K562 (cell line): ENCODE measurements around the gene NDUFA13. TPM values are rescaled to one million over a fixed set of nuclear protein-coding genes. Genes with fewer than 3 reads are reported as not detected.

ENCODE experiments used
- ATAC-seq: fragments of 200-7000 bp; cut with Tn5 transposase; 3 replicates; pipeline ENCODE4 v1.9.1; 2020; ENCODE audit warnings: moderate library complexity
- BruUV-seq: library from RNA; stranded (reverse); fragments of 400-500 nt; replicated peaks from 2 replicates; lab custom pipeline; 2021; lab: Mats Ljungman, UMichigan
- CTCF ChIA-PET: fragments of 300-600 bp; formaldehyde crosslinking; extraction: SDS; loops from one replicate; lab custom pipeline; 2021; ENCODE audit warnings: low intra/inter-chr PET ratio; lab: Yijun Ruan, JAX
- POLR2A ChIA-PET: fragments of 300-600, 350-650 bp; sonication (Branson Sonifier 250); formaldehyde crosslinking; extraction: SDS; loops from one replicate; lab custom pipeline; 2021; ENCODE audit warnings: antibody characterized with exemption, inconsistent platforms; lab: Yijun Ruan, JAX
- DNase-seq, 4 experiments: peaks; one replicate each; pipeline versions ENCODE4 v3.0.0 to v3.0.0-alpha.2; 2011 to 2018; ENCODE audit warnings: low spot score in 3 of 4, mixed read lengths in 3 of 4; ENCODE audit errors: extremely low read depth in 1 of 4
- FAIRE-seq: peaks from 2 replicates; lab custom pipeline; 2011; peaks lifted over from hg19 to GRCh38; lab: Jason Lieb, UNC
- H2AFZ ChIP-seq: 2 replicates; pipeline ENCODE4 v1.6.0; 2011; ENCODE audit warnings: low read depth, low read length, control low read depth, inconsistent platforms
- H3K27ac ChIP-seq: fragments of 200-600 bp; 3 replicates; pipeline ENCODE4 v1.8.0; 2011; ENCODE audit warnings: low read depth, mild to moderate bottlenecking, control low read depth, inconsistent platforms, low read length, moderate library complexity, mixed read lengths; ENCODE audit errors: extremely low read depth
- H3K27me3 ChIP-seq, 2 experiments: fragments of 300-600 bp in 1 of 2; 2 replicates in 1 of 2; 3 replicates in 1 of 2; pipeline versions ENCODE4 v1.6.0 to v1.8.0; 2011; ENCODE audit warnings: inconsistent platforms in 2 of 2, low read length in 2 of 2, mild to moderate bottlenecking in 1 of 2, mixed read lengths in 1 of 2, moderate library complexity in 1 of 2; ENCODE audit not compliant: control insufficient read depth in 2 of 2, insufficient read depth in 2 of 2
- H3K36me3 ChIP-seq: fragments of 300-600 bp; 3 replicates; pipeline ENCODE4 v1.8.0; 2011; ENCODE audit warnings: mild to moderate bottlenecking, low read length, inconsistent platforms; ENCODE audit not compliant: control insufficient read depth, insufficient read depth
- H3K4me1 ChIP-seq, 2 experiments: fragments of 200-600 bp in 1 of 2; replicated peaks in 1 of 2; 2 replicates in 1 of 2; 3 replicates in 1 of 2; pipeline versions ENCODE4 v1.5.1 to v1.8.0; 2011; ENCODE audit warnings: inconsistent platforms in 2 of 2, low read length in 2 of 2, mild to moderate bottlenecking in 1 of 2, mixed read lengths in 1 of 2, moderate library complexity in 1 of 2; ENCODE audit not compliant: control insufficient read depth in 2 of 2, insufficient read depth in 2 of 2
- H3K4me2 ChIP-seq: 2 replicates; pipeline ENCODE4 v1.6.1; 2011; ENCODE audit warnings: low read length, control low read depth, inconsistent platforms, mixed read lengths; ENCODE audit not compliant: insufficient read depth
- H3K4me3 ChIP-seq: fragments of 200-600 bp; sonication (generic), shearing (Covaris generic); 2 replicates; pipeline ENCODE4 v1.5.1; 2016; ENCODE audit warnings: control low read depth, inconsistent platforms
- H3K79me2 ChIP-seq: fragments of 200-600 bp; 3 replicates; pipeline ENCODE4 v1.8.0; 2011; ENCODE audit warnings: low read length, inconsistent platforms; ENCODE audit not compliant: control insufficient read depth, insufficient read depth
- H3K9ac ChIP-seq, 2 experiments: 2 replicates each; pipeline versions ENCODE4 v1.6.0 to v1.6.1; 2011; ENCODE audit warnings: low read depth in 2 of 2, low read length in 2 of 2, control low read depth in 1 of 2, inconsistent platforms in 1 of 2, mild to moderate bottlenecking in 1 of 2, mixed read lengths in 1 of 2; ENCODE audit not compliant: insufficient read depth in 1 of 2
- H3K9me1 ChIP-seq: one replicate; pipeline ENCODE4 v1.6.0; 2011; ENCODE audit warnings: inconsistent platforms, mild to moderate bottlenecking, low read length, moderate library complexity; ENCODE audit not compliant: control insufficient read depth, insufficient read depth
- H3K9me3 ChIP-seq: replicated peaks from 2 replicates; pipeline ENCODE4 v1.5.1; 2011; ENCODE audit warnings: low read depth, low read length, inconsistent platforms; ENCODE audit not compliant: control insufficient read depth, insufficient read depth
- H4K20me1 ChIP-seq: replicated peaks from 2 replicates; pipeline ENCODE4 v1.6.1; 2011; ENCODE audit warnings: low read length, inconsistent platforms, mixed read lengths; ENCODE audit not compliant: control insufficient read depth, insufficient read depth
- EGR1 ChIP-seq: fragments of 450-650 bp; conservative IDR thresholded peaks from 2 replicates; pipeline ENCODE4 v1.6.1; 2017; ENCODE audit warnings: mild to moderate bottlenecking
- KLF16 ChIP-seq: IDR thresholded peaks from 2 replicates; pipeline ENCODE4 v1.6.1; 2016; ENCODE audit warnings: antibody characterized with exemption
- MEF2D ChIP-seq: conservative IDR thresholded peaks from 2 replicates; pipeline ENCODE4 v1.6.1; 2016; ENCODE audit warnings: low read depth, missing genetic modification characterization, missing compliant biosample characterization
- NFXL1 ChIP-seq: fragments of 450-650 bp; formaldehyde crosslinking; IDR thresholded peaks from 2 replicates; pipeline ENCODE4 v1.4.0; 2021; ENCODE audit warnings: mild to moderate bottlenecking
- POLR2G ChIP-seq: fragments of 200-400 bp; formaldehyde crosslinking; IDR thresholded peaks from 2 replicates; pipeline ENCODE4 v1.6.1; 2017; ENCODE audit warnings: low read depth, mild to moderate bottlenecking, antibody characterized with exemption, low read length, moderate library complexity
- RBFOX2 ChIP-seq: fragments of 200-400 bp; formaldehyde crosslinking; IDR thresholded peaks from 2 replicates; pipeline ENCODE4 v1.6.1; 2017; ENCODE audit warnings: low read depth, mild to moderate bottlenecking, low read length, moderate library complexity
- WGBS: fragments of 100-300 bp; shearing (Covaris generic); methylation state at CpG from one replicate; pipeline ENCODE4 v1.1.6; 2016; ENCODE audit warnings: low coverage, mixed read lengths; ENCODE audit not compliant: insufficient coverage; ENCODE audit errors: missing lambda C conversion rate; 5-methylcytosine and 5-hydroxymethylcytosine counted together
- in situ Hi-C: fragments of 300-500 bp; cut with MboI; formaldehyde crosslinking; loops from 4 replicates; pipeline ENCODE4 v1.15.0; 2018; ENCODE audit warnings: inconsistent platforms, mixed read lengths
- intact Hi-C: fragments of 100-400 bp; cut with micrococcal nuclease; formaldehyde crosslinking; loops from 2 replicates; pipeline ENCODE4 v1.14.2; 2022
- polyA plus RNA-seq, 8 experiments: library from polyadenylated mRNA; depleted of rRNA in 4 of 8; stranded (reverse) in 5 of 8; unstranded in 3 of 8; fragments of >200 nt; fragmentation: Nextera tagmentation in 2 of 8; fragmentation: Illumina TruSeq in 1 of 8; extraction: Ambion mirVana in 2 of 8; extraction: Trizol in 1 of 8; gene quantifications; 2 replicates each; pipeline versions ENCODE4 v1.2.1 to v1.2.3, GENCODE V29; 2011 to 2014; ENCODE audit warnings: inconsistent platforms in 1 of 8, missing spikeins in 1 of 8
- total RNA-seq, 7 experiments: library from RNA; depleted of rRNA in 6 of 7; stranded (reverse); fragments of >200 nt in 6 of 7; fragmentation: Illumina TruSeq in 2 of 7; extraction: Trizol in 2 of 7; gene quantifications; 2 replicates each; pipeline versions ENCODE4 v1.2.1 to v1.2.3, GENCODE V29; 2011 to 2021; ENCODE audit warnings: low replicate concordance in 1 of 7
- TF ChIP-seq, protein P1 (sequence below): fragments of 450-650 bp; IDR thresholded peaks from 2 replicates; pipeline ENCODE4 v1.6.1; 2016
- TF ChIP-seq, protein P2 (sequence below): fragments of 450-650 bp; formaldehyde crosslinking; IDR thresholded peaks from 2 replicates; pipeline ENCODE4 v1.4.0; 2022; ENCODE audit warnings: missing genetic modification characterization
- TF ChIP-seq, protein P3 (sequence below), 3 experiments: fragments of 200-800 bp in 1 of 3; sonication (Bioruptor generic) in 1 of 3; sonication (generic) in 1 of 3; formaldehyde crosslinking in 1 of 3; IDR thresholded peaks; 2 replicates each; pipeline versions ENCODE4 v1.6.1 to v1.8.0; 2016 to 2022; ENCODE audit warnings: mild to moderate bottlenecking in 2 of 3, missing compliant biosample characterization in 2 of 3, missing genetic modification characterization in 2 of 3, missing genetic modification reagents in 1 of 3
- TF ChIP-seq, protein P4 (sequence below): sonication (generic); formaldehyde crosslinking; IDR thresholded peaks from 2 replicates; pipeline ENCODE4 v1.8.1; 2022; ENCODE audit warnings: missing genetic modification reagents
- TF ChIP-seq, protein P5 (sequence below): fragments of 450-650 bp; conservative IDR thresholded peaks from 2 replicates; pipeline ENCODE4 v1.6.1; 2016; ENCODE audit warnings: missing genetic modification characterization, low read depth, mild to moderate bottlenecking, missing compliant biosample characterization, moderate library complexity

The NDUFA13 gene
- total and polyA plus RNA-seq, 9 of the 15 experiments (the other 6 are each of a cell fraction or from before 2014, with no cell fraction given) = 146 to 596 (median 429) TPM

DNA sequence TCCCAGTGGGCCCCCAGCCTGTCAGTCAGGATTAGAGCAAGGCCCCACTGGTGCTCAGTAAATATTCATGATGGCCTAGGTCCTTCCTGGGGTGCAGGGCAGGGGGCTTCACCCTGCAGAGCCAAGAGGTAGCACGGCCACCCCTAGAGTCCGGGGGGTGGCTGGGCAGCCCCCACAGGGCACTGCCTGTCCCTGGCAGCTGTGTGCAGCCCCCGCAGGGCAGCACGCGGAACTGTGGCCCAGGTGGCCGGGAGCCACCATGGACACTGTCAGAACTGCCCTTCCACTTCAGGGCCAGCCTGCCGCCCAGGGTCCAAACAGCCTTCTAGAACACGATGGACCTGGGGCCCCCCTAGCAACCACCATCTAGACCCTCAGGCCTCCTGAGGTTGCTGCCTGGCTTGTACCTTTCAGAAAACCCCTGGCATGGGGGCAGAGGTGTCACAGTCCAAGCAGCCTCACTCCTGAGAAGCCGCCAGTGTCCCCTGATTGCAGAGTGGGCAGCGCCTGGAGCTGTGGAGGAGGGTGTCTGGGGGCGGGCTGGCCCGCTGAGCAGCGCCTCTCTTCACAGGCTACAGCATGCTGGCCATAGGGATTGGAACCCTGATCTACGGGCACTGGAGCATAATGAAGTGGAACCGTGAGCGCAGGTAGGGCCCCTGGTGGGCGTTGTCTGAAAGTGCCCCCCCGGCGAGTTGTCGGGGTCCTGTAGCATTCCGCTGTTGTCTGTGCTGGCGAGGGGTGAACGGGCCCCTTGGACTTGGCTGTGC, 9.8 kb downstream of the NDUFA13 start:
- intact Hi-C loops (no loop called here), in situ Hi-C loops (loop anchor here (25.0 kb wide), 1 partner anchor 112 kb away; the partner anchor contains the start of genes GMIP and LPAR2)
- peaks cover 5% of the 10 kb centered on the region for H3K9me1 ChIP-seq
- no peak overlapping the region for H3K4me3 ChIP-seq
- H3K79me2 ChIP-seq = peaks cover 43% of the 10 kb centered on the region
- ChIA-PET POLR2A (interaction anchor here (1.2 kb wide), 1 partner anchor 10 kb away, joined by 5 read pairs; the partner anchor contains the start of genes NDUFA13 and TSSK6), CTCF (no interaction called here)
- no peaks in the 10 kb centered on the region for H3K9me3 ChIP-seq
- H3K4me2 ChIP-seq = no peak overlapping the region
- peaks cover 72% of the 10 kb centered on the region; the same call in 2 of the 3 replicates for H3K36me3 ChIP-seq
- no TSS peak for BruUV-seq
- H4K20me1 ChIP-seq = 0 out of 2 replicates have a peak, but pooled peaks cover 5% of the 10 kb centered on the region
- peak overlapping the region in 1 of 2 experiments; percentile 60; a peak in 2 of 4 replicates for H3K9ac ChIP-seq
- DNase-seq (no peak), FAIRE-seq (no peak), ATAC-seq (peak; percentile 4; the same call in 2 of the 3 replicates)
- H3K27ac ChIP-seq = no peak overlapping the region
- H3K4me1 ChIP-seq = peaks cover 0 to 28% of the 10 kb centered on the region in 2 experiments; a peak in 2 of 5 replicates
- no peaks in the 10 kb centered on the region for H3K27me3 ChIP-seq
- 92% methylated on average over 22 of the region's 23 CpGs for WGBS
- H2AFZ ChIP-seq = no peak overlapping the region
- TF ChIP-seq, protein P1, sequence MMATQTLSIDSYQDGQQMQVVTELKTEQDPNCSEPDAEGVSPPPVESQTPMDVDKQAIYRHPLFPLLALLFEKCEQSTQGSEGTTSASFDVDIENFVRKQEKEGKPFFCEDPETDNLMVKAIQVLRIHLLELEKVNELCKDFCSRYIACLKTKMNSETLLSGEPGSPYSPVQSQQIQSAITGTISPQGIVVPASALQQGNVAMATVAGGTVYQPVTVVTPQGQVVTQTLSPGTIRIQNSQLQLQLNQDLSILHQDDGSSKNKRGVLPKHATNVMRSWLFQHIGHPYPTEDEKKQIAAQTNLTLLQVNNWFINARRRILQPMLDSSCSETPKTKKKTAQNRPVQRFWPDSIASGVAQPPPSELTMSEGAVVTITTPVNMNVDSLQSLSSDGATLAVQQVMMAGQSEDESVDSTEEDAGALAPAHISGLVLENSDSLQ = 0 out of 2 replicates have a peak, but pooled peaks have one; percentile 32
- TF ChIP-seq, protein P2, sequence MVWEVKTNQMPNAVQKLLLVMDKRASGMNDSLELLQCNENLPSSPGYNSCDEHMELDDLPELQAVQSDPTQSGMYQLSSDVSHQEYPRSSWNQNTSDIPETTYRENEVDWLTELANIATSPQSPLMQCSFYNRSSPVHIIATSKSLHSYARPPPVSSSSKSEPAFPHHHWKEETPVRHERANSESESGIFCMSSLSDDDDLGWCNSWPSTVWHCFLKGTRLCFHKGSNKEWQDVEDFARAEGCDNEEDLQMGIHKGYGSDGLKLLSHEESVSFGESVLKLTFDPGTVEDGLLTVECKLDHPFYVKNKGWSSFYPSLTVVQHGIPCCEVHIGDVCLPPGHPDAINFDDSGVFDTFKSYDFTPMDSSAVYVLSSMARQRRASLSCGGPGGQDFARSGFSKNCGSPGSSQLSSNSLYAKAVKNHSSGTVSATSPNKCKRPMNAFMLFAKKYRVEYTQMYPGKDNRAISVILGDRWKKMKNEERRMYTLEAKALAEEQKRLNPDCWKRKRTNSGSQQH (CRISPR knock-in tag) = no peak
- no peak for TF ChIP-seq MEF2D (tag)
- 0 out of 2 replicates have a peak, but pooled peaks have one; percentile 5 for TF ChIP-seq EGR1
- TF ChIP-seq, protein P3, sequence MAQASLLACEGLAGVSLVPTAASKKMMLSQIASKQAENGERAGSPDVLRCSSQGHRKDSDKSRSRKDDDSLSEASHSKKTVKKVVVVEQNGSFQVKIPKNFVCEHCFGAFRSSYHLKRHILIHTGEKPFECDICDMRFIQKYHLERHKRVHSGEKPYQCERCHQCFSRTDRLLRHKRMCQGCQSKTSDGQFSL (CRISPR knock-in tag; IDR thresholded peaks at IDR 0.05) = 0 out of 2 replicates have a peak, but pooled peaks have one; percentile 41
- TF ChIP-seq, protein P3 (tag; IDR thresholded peaks at IDR 0.05) = no peak
- TF ChIP-seq, protein P4, sequence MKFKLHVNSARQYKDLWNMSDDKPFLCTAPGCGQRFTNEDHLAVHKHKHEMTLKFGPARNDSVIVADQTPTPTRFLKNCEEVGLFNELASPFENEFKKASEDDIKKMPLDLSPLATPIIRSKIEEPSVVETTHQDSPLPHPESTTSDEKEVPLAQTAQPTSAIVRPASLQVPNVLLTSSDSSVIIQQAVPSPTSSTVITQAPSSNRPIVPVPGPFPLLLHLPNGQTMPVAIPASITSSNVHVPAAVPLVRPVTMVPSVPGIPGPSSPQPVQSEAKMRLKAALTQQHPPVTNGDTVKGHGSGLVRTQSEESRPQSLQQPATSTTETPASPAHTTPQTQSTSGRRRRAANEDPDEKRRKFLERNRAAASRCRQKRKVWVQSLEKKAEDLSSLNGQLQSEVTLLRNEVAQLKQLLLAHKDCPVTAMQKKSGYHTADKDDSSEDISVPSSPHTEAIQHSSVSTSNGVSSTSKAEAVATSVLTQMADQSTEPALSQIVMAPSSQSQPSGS (CRISPR knock-in tag) = no peak
- TF ChIP-seq, protein P5, sequence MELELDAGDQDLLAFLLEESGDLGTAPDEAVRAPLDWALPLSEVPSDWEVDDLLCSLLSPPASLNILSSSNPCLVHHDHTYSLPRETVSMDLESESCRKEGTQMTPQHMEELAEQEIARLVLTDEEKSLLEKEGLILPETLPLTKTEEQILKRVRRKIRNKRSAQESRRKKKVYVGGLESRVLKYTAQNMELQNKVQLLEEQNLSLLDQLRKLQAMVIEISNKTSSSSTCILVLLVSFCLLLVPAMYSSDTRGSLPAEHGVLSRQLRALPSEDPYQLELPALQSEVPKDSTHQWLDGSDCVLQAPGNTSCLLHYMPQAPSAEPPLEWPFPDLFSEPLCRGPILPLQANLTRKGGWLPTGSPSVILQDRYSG (tag) = no peak
- peak; percentile 62 for TF ChIP-seq RBFOX2
- no peak for TF ChIP-seq KLF16
- TF ChIP-seq NFXL1 (CRISPR knock-in tag) = no peak
- TF ChIP-seq POLR2G = peak; percentile 45; the same call in 1 of the 2 replicates
